ENCODE data around the gene C1QA. TPM values are rescaled to one million over a fixed set of nuclear protein-coding genes. Genes with fewer than 3 reads are reported as not detected.

The C1QA gene
- total RNA-seq, 1 donor: not detected

DNA sequence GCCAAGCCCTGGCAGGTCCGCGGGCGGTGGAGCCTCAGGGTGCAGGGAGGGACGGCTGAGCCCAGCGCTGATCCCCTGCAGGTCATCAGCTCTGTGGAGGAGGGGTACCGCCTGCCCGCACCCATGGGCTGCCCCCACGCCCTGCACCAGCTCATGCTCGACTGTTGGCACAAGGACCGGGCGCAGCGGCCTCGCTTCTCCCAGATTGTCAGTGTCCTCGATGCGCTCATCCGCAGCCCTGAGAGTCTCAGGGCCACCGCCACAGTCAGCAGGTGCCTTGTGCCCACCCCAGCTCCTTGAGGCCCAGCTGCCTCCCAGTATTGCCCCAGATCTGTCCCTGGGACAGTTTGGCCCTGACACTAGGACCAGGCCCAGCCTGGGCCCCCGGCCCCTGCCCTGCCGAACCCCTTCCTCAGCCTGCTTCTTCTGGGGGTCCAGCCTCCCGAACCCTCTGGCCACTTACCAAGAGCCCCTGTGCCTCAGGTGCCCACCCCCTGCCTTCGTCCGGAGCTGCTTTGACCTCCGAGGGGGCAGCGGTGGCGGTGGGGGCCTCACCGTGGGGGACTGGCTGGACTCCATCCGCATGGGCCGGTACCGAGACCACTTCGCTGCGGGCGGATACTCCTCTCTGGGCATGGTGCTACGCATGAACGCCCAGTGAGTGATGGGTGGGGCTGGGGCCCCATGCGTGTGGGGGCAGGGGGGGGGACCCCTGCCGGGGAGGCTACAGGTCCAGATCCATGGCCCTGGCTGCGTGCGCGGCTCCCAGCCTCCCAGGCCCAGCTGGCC lies 35.4 kb upstream of the C1QA start:
- no peak for DNase-seq (ENCODE audit: low read depth)
- TF ChIP-seq, protein P1, sequence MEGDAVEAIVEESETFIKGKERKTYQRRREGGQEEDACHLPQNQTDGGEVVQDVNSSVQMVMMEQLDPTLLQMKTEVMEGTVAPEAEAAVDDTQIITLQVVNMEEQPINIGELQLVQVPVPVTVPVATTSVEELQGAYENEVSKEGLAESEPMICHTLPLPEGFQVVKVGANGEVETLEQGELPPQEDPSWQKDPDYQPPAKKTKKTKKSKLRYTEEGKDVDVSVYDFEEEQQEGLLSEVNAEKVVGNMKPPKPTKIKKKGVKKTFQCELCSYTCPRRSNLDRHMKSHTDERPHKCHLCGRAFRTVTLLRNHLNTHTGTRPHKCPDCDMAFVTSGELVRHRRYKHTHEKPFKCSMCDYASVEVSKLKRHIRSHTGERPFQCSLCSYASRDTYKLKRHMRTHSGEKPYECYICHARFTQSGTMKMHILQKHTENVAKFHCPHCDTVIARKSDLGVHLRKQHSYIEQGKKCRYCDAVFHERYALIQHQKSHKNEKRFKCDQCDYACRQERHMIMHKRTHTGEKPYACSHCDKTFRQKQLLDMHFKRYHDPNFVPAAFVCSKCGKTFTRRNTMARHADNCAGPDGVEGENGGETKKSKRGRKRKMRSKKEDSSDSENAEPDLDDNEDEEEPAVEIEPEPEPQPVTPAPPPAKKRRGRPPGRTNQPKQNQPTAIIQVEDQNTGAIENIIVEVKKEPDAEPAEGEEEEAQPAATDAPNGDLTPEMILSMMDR (IDR thresholded peaks at IDR 0.05; ENCODE audit: insufficient read depth, low read length): no peak
- H3K4me3 ChIP-seq (ENCODE audit: low read depth, low read length): no peak overlapping the region

DNA sequence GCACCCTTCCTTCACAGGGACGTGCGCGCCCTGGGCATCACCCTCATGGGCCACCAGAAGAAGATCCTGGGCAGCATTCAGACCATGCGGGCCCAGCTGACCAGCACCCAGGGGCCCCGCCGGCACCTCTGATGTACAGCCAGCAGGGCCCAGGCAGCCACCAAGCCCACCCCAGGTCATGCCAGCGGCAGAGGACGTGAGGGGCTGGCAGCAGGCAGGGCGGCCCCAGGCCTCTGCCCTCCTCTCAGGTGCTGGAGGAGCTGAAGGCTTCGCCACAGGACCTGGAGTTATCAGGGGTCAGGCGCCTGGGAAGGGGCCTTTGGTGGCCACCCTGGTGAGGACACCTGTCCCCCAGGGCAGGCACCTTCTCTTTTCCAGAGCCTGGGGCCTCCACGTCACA lies 34.8 kb upstream of the C1QA start:
- TF ChIP-seq, protein P1 (IDR thresholded peaks at IDR 0.05; ENCODE audit: insufficient read depth, low read length): no peak
- H3K4me3 ChIP-seq (ENCODE audit: low read depth, low read length): no peak overlapping the region
- DNase-seq (ENCODE audit: low read depth): no peak

DNA sequence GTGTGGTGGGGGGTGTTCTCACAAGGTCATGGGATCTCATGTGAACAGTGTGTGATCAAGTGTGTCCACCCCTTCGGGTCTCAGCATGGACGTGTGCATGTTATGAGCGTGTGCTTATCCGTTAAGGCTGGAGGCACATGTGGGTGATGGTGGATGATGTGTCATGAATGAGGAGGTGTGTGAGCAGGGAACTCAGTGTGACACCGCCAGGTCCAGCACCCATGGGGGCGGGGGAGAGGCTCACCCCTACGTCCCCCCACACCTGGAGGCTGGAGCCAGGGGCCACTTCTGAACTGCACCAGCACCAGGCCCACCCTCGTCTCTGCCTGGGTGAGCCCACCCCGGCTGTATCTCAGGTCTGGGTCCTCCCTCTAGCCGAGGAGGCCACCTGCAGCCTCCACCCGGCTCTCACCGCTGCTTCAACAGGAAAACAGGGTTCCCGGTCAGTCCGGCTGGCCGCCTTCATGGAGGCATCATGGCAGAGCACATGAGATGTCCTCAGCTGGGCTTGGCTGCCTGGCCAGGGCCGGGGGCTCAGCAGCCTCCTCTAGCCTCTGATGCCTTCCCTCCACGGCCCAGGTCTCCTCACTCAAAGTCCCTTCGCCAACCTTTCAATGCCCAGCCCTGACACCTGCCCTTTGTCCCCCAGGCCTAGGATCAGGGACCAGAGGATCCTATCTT lies 34.2 kb upstream of the C1QA start:
- no peak for DNase-seq (ENCODE audit: low read depth)
- TF ChIP-seq, protein P1 (IDR thresholded peaks at IDR 0.05; ENCODE audit: insufficient read depth, low read length): no peak
- no peak overlapping the region for H3K4me3 ChIP-seq (ENCODE audit: low read depth, low read length)

DNA sequence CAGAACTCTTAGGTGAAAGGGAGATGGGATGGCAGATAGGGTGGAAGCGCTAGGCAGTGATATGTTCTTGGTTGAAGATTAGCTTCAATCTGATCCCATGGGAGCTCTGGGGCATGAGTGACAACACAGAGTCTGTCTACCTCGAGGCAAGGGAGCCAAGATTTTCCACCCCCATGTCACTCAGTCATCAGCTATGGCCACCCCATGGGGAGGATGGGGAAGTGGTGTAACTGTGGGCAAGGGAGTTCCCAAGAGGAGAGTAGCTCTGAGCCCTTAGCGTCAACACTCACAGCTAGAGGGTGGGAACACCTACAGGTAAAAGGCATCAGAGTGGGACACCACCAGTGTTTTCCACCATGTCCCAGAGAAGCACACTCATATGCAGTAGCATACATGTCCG lies 30.3 kb upstream of the C1QA start:
- no peak overlapping the region for H3K4me3 ChIP-seq (ENCODE audit: low read depth, low read length)
- TF ChIP-seq, protein P1 (IDR thresholded peaks at IDR 0.05; ENCODE audit: insufficient read depth, low read length): no peak
- DNase-seq (ENCODE audit: low read depth): no peak

DNA sequence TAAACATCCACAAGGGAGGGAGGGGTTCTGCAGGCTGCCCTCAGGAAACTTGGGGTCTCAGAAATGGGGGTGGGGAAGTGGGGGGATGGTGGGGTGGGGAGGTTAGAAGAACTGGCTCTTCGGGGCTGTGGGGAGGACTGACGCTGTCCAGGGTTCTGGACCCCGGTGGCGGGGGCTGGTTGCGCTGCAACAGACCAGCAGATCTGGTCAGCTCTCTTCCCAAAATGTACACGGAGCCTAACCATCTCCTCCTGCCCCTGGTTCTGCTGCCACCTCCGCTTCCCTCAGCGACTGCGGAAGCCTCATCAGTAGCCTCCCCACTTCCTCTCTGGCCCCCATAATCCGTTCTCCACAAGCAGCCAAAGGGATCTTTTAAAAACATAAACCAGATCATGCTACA lies 29.3 kb upstream of the C1QA start:
- TF ChIP-seq, protein P1 (IDR thresholded peaks at IDR 0.05; ENCODE audit: insufficient read depth, low read length): no peak
- no peak overlapping the region for H3K4me3 ChIP-seq (ENCODE audit: low read depth, low read length)
- DNase-seq (ENCODE audit: low read depth): no peak

DNA sequence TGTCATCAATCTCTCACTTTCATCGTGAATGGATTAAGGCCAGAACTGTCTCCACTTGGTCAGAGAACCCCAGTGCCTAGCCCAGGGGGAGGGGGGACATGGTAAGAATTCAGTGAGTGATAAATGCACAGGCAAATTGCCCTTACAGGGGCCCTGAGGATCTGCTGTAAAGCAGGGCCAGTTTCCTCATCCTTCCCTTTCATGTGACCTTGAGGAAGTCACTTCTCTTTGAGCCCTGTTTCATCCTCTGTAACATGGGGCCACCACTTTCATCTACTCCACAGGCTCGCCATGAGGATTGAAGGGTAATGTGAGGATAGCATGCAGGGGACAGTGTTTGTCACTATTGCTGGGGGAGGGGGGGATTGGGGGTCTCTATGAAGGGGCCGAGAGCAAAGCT lies 28.1 kb upstream of the C1QA start:
- no peak for DNase-seq (ENCODE audit: low read depth)
- H3K4me3 ChIP-seq (ENCODE audit: low read depth, low read length): no peak overlapping the region
- TF ChIP-seq, protein P1 (IDR thresholded peaks at IDR 0.05; ENCODE audit: insufficient read depth, low read length): no peak
